Cerebellar nuclear complex (tissue), 1 donor: ENCODE measurements around the gene CTNNA2.

Experiments used
- DNase-seq, 2 experiments: peaks; one replicate each; lab custom pipeline; 2025; lab: John Stamatoyannopoulos, UW

CTNNA2 gene

DNA sequence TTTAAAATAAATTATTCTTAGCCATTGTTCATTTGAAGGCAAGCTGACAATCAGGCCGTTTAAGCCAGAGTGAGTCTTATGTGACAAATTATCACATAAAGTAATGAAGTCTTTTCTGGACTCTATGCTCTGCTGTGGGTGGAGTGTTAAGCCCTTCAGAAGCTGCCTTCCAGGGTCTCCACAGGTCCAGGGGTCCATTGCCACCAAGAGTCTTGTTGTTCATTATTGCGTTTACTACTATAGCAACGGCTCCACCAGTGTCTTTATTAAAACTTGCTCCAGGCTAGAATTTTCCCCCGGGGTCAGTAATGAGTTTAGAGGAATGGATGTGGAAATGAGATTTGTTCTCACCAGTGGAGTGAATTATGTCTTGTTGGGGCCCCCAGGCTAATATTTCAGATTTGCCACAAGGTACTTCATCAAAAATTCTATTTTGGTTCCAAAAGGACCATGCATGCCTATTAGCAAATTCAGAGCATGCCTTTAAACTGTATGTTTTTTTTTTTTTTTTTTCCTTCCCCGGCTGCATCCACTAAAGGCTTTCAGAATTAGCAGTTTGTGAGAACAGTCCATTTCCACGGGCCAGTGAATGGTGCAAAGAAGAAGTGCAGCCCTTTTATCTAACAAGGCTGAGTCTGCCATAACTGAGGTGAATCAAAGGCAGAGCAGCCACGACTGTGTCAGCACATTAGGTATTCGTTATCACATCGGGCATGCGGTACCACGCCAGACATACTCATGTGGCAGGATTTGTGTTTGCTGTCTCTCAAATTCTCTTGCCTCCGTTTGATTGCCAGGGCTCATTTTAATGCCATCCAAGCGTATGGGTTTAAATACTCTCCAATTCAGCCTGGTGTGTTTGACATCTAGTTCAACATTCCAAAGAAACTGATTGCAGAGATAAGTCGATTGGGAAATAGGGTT lies 817.9 kb downstream of the CTNNA2 start:
- DNase-seq = no peak

DNA sequence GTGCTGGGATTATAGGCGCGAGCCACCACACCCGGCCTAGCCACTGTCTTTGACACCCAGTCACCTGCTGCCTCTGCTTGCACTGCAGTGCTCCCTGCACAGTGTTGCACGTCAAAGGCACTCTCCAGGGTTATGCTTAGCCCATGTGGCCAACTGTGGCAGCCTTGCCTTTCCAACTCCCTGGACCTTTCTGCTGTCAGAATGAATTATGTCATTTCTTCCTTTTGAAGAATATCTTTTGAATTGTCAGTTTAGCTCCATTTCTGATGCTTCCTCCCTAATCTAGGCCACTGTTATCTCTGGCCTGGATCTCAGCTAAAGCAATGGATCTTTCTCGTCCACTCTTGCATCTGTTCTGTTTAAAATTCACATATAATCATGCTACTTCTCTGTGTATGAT lies 821.0 kb downstream of the CTNNA2 start:
- no peak for DNase-seq

DNA sequence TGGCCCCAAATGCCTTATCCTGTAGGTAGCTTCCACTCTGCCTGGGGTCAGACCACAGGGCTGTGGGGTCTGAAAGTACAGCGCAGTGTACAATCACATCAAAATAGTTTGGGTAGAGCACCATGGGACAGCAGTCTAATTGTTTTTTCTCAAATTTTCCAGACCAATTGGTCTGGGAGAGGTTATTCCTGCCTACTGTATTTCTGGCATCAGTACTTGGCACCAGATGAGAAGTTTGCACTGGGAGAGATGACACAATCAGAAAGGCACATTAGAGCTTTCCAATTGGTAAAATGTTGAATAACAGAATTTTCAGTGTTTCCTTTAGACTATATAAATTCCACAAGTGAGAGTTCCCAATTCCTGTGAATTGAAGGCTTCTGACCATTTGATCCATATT lies 822.6 kb downstream of the CTNNA2 start:
- no peak for DNase-seq

DNA sequence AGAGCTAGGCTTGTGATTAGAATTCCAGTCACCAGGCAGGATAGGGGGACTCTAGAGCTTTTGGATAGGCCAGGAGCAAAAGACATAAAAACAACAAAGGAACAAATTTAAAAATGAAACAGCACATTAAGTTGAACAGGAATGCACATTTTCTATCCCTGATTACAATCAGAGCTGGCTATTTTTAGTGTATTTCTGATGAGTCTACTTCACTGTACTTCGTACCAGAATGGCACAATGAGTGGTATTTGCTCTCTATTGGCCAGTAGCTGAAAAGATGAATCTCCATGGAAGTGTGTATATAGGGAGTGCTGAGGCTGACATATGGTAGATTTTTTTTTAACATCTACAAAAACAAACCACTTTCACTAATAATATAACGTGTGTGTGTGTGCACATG lies 825.9 kb downstream of the CTNNA2 start:
- DNase-seq = no peak

DNA sequence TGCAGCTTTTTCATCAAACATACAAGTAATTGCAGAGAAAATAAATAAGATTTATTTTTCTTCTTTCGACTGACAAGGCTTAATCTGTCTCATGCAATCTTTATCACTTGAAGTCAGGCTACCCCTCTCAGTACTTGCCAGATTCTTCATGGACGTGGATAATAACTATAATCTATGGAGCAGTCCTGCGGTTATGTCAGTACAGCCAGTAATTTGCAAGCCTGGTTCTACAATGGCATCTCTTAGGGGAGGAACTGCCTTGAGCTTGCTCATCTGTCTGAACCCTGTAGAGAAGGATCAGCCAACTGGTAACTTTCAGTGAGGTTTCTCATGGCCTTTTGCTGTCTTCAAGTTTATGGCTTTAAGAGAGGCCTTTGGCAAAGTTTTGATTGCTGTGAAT lies 827.2 kb downstream of the CTNNA2 start:
- DNase-seq = no peak

DNA sequence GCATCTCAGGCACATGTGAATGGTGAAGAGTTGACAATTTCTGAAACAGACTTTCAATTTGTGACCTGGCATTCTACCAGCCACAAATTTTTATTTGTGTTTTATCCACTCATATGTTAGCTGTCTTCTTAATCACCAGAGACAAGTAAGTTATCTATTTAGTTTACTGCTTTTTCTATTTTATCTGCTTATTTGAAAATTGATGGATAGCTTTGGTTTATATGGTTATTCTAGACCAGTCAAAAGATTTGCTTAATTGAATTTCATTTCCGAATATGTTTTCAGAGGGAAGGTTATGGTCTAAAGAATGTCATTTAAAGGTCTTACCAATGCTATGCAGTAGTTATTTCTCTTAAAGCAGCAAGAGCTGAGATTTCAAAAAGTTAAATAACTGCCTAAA lies 835.2 kb downstream of the CTNNA2 start:
- no peak for DNase-seq

DNA sequence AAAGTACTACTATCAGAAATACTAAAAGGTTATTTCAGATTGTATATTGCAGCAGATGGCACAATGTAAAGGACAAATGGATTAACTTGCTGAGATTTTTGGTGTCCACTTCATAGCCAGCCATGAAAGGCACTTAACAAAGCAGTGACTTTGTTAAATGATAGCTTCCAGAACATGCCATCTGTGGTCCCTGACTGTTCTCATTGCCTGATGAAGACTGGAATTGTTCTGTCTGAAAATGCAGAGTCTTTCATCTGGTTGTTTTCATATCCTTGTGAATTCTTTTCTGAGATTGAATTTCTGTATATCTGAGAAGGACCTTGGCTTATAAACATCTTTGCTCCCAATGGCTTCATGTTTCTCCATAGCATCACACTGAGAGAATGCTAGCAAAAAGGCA lies 836.1 kb downstream of the CTNNA2 start:
- DNase-seq = no peak

DNA sequence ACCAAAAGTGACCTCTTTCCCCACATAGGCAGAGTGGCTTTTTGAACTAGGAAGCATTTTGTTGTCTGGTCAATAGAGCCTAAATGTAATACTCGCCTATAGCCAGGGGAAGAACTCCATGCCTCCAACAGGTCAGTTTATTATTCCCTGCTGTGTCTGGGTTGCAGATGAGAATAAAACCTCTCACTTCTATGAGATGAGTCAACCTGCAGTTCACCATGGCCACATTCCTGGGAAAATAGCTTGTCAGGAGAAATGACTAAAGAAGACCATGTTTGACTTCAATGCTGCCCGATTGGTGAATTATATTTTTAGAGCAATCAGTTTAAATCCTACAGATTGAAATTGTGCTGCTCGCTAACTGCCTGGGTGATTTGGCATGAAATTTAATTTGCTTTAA lies 838.4 kb downstream of the CTNNA2 start:
- DNase-seq = no peak

DNA sequence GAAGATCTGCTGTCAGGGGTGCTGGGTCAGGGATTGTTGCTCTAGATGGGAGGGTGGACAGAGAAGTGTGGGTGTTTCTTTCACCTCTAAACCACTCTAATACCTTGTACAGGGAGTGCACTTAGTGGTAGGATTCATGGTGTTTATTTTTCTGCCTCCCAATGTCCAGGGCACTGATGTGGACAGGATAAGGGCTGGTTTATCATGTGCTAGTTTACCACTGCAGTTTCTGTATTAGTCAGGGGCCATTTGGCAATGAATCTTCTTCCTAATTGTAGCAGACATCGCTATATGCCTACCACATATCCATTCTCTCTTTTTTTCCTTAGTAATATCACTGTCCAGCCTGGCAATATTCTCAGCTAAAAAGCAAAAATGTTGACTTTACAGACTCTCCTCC lies 842.0 kb downstream of the CTNNA2 start:
- no peak for DNase-seq

DNA sequence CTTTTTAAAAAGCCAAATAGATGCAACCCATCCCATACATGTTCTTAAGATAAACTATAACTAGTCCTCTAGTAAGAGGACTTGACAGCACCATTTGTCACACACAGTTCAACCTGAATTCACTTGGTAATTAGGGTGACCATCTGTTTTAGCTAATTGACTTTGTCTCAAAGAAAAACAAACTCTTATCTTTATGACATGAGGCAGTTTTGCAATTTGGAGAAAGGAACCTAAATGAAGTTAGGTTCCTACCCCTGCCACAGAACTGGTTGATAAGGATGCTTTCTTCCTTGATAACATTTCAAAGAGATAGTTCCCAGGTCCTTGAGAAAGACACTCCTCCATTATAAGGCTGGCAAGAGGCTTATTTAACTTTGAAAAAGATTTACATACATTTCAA lies 849.1 kb downstream of the CTNNA2 start:
- DNase-seq = no peak

DNA sequence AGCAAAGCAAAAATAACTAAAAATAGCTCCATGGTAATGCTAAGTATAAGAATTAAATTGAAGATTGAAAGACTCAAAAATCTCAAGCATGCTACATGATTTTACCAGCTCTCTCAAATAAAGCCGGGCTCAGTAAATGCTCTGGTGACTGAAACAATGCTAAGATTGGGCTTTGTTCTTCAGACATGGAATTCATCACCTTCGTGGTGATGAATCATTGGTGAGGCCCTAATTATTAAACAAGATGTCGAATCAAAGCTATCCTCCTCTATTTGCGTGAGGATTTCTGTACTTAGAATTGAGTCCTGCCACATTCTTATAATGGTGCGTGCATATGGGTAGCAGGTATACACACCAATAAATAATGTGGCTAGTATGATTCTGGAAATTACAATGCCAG lies 850.5 kb downstream of the CTNNA2 start:
- DNase-seq = no peak

DNA sequence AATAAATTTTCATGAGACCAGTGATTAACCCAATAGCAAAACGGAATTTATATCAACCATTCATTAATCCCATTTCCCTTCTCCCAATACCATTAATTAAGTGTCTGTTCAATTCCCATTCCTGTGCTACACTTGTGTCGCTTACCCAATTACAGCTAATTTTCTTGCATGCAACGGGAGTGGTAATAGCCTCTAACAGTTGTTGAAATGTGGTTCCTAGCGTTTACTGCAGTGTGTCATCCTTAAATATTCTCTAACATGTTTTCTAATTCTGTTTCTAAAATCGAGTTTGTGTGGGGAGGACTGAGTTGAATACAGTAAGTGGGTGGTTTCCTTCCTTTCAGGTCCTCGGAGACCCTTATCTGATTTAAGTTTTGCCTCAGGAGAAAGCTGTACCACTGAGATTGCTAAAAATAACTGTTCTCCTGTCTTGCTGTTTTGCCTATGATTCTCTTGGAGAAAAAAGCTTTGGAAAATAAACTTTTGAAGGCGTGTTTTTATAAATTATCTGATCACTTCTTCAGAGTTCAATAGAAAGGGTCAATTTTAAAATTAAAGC lies 851.0 kb downstream of the CTNNA2 start:
- no peak for DNase-seq

DNA sequence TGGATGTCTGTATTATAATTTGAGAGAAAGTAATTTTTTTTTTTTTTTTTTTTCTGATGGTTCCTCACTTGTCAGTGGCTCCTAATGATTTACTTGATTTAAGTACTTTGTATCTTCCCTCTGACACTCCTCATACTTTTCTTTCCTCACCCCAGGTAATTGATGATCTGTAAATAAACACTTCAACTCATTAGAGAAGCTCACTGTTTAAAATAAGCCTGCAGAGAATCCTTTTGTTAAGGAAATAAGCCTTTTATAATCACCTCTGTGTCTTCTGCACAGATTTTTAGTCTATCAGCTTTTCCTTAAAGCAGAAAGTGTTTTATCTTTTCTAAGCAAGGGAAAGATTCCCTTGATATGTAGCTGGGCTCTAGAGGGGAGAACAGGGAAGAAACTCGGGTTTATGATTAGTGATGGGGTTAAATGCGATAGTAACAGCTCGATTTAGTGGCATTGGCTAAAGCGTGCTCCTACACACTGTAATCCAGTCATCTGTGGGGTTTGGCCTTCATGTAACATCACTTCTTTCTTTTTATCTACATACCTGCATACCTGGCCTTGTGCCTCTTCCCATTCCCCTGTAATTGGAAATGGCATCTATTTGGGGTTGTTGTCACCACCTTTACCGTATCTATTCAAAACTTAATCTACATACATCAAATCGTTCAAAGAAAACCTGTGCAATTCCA lies 851.8 kb downstream of the CTNNA2 start:
- DNase-seq = no peak

DNA sequence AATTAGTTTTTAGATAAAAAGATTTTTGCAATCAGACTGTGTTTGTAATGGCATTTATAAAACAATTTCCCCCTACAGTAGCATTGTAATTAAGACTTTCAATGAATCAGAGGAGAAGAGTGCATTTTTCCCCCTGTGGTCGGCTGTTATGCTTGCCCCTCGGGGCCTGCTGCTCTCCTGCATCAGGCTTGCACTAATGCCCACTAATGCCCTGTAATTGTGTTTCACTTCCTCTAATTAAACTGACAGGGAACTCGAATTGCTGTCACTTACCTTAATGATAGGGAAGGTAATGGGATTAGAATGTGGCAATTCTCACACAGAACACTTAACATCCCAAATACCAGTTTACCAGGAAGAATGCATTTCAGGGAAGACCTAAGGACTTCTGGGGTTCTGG lies 852.9 kb downstream of the CTNNA2 start:
- no peak for DNase-seq

DNA sequence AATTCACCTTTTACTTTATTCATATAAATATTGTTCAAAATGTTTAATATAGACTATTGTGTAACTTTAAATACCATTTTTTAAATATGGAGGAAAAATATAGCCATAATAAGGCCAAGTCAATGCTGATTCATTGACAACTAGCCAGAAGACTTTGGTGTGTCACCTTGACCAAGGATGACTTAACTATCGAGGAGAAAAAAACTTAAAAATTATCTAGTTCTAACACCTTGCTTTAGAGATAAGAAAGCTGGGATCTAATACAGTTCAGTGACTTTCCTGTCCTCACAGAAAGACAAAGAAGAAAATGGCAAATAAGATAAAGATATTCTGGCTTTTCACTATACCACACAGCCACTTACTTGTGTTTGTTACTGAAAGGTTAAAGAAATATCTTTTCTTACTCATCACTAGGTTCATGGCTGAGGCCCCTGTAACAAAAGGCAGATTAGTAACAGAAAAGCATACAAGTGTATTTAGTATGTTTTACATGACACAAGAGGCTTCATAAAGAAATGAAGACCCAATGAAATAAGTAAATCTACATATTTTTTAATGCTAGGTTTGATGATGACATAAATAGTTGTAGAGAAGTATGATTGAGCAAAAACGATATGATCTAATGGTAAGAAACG lies 857.6 kb downstream of the CTNNA2 start:
- DNase-seq = no peak

DNA sequence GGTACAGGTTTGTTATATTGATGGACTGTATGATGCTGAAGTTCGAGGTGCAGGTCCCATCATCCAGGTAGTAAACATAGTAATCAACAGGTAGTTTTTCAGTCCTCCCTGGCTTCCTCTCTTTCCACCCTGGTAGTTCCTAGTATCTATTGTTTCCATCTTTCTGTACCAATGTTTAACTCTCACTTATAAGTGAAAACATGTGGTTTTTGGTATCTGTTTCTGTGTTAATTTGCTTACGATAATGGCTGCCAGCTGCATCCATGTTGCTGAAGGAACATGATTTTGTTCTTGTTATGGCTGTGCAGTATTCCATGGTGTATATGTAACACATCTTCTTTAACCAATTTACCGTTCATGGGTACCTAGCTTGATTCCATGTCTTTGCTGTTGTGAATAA lies 861.3 kb downstream of the CTNNA2 start:
- no peak for DNase-seq

DNA sequence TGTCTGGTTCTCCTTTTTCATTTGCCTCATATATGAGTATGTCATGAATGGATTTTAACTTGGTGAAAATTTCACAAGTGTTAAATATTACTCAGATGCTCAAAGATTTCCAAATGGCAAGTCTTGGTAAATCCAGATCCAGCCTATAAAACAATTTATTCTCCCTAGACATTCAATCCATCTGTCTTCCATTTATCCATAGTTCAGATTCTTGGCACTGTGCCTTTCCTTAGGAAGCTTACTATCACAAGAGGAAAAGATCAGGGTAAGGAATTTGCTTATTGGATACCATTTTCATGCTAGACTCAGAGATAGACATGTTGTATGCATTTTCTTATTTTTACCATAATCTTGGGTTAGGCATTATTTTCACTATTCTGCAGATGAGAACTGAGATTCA lies 864.2 kb downstream of the CTNNA2 start:
- DNase-seq = no peak

DNA sequence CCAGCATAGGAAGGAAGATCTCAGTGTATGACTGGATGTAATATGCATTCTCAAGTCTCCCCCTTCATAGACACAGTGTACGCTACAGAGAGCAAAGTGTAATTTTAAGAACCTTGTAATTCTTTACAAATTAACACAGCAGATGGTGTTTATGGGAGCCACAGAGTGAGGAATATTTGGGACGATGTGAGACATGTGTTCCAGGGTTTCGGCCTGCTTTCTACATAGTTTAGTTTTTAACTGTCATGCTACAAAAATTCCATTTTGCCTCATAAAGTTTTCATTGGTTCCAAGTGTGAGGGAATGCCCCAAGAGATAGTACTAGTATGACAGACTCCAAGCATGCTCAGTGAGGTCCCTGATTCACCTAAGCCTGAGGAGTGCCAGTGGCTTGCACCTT lies 867.9 kb downstream of the CTNNA2 start:
- no peak for DNase-seq

DNA sequence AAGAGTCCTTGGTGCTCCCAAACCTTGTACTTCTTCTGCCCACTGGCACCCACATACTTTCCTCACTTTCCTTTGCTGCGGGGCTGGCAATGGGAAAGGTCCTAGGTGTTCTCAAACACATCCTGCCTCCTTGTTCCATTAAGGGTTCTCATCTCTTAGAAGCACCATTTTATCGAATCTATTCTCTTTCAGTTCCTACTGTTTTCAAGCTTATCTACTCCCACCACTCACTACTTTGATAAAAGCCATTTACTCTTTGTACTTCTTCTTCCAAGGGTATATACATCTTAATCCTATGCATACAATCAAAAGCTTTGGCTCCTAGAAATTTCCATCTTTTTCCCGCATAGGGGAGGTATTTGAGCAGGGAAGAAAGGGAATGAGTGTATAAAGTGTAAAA lies 868.8 kb downstream of the CTNNA2 start:
- no peak for DNase-seq

DNA sequence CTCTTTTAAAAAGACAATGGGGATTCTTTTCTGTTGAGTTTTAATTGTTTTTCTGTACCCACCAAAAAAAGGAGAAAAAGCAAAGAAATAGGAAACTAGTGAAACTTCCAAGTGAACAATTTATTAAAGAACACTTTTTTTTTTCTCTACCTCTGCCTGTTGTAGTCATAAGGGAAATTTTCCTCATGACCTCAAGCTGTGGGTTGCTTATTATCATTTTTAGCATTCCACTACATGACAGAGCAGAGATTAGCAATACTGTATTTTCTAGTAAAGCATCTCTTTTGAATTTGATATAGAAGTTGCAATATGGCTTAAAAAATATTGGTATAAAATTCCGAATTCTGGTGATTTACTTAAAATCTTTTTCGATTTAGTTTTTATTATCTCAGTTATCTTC lies 879.6 kb downstream of the CTNNA2 start:
- no peak for DNase-seq

DNA sequence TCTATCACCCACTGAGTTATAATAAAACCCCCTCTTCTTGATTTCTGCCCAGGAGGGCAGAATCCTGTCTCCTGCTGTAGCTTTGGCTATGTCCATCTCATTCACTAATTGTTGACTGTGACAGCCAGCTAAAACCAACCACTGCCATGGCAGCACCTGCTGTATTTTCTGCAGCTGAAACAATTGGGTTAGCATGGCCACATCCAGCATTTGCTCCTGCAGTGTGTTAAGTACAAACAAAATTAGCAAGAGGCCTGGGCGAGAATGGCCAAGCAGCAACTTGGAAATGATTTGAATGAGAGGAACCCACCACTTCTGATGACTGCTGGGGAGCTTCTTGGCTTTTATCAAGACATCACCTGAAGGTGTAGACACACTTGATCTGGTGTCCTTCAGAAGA lies 881.1 kb downstream of the CTNNA2 start:
- DNase-seq = peak in 1 of 2 experiments; percentile 11

DNA sequence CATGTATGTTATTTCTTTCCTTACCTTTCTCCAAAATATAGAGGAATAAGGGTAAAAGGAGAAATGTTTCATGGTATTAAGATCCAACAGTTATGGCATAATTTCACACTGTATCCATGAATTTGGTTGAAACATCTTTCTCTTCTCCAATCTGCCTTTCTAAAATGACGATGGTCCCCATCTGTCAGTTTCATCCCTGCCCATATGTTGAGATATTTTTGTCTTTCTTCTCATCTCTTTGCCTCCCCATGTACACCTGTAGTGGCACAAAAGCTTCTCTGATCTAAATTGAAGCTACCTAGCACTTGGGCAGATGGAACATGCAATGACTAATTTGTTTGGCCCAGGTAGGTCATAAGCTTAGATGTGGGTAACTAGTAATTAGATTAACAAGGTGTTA lies 882.4 kb downstream of the CTNNA2 start:
- peak in 1 of 2 experiments; percentile 29 for DNase-seq

DNA sequence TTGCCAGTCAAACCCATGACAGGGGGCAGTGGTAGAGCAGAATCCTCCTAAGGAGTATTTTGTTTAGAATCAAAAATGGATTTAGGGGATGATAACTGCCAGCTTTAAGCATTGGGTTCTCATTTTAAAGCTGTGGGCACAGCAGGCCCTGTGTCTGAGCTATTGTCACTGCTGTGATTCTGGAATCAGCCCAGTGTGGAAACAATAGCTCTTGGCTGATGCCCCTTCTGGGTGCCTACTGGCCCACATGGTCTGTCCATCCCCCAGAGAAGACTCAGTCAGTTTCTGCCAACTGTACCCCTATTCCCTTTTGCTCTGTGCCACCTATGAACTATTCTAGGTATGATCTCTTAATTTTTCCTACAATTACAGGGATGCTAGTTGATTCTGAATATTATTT lies 883.4 kb downstream of the CTNNA2 start:
- DNase-seq = no peak
